OCI-M2 (cell line): ENCODE results near the gene TERT.
"Not testable (repeated sequence)": the region's sequence is repeated elsewhere in the genome, so short reads cannot be mapped to it uniquely, and the experiment has no call there.

Experiments used
- DNase-seq: peaks from one replicate; lab custom pipeline; 2025; ENCODE audit not compliant: unreplicated experiment; lab: John Stamatoyannopoulos, UW

The TERT gene

GRCh38 chr5:1297243-1297642 is 2.4 kb upstream of the TERT start:
- no peak for DNase-seq

- DNase-seq, result no peak
These were observed 776 bp upstream of the TERT start for GRCh38 chr5:1295650-1296037.

GRCh38 chr5:1294206-1294834 is 548 bp downstream of the TERT start:
- no peak for DNase-seq

GRCh38 chr5:1293416-1294205 is 1.3 kb downstream of the TERT start:
- DNase-seq, result no peak

- no peak for DNase-seq
These were observed 1.9 kb downstream of the TERT start for GRCh38 chr5:1292846-1293415.

- DNase-seq, result no peak
These were observed 2.7 kb downstream of the TERT start for GRCh38 chr5:1292139-1292538.

GRCh38 chr5:1291611-1292080 is 3.2 kb downstream of the TERT start:
- no peak for DNase-seq

- DNase-seq, result not testable (repeated sequence)
These were observed 3.9 kb downstream of the TERT start for GRCh38 chr5:1290956-1291355.

- not testable (repeated sequence) for DNase-seq
These were observed 5.3 kb downstream of the TERT start for GRCh38 chr5:1289559-1289958.

GRCh38 chr5:1288439-1289335 is 6.2 kb downstream of the TERT start:
- DNase-seq, result no peak

- DNase-seq, result no peak
These were observed 9.0 kb downstream of the TERT start for GRCh38 chr5:1285883-1286291.

GRCh38 chr5:1285141-1285540 is 9.7 kb downstream of the TERT start:
- no peak for DNase-seq

- DNase-seq, result not testable (repeated sequence)
These were observed 10.4 kb downstream of the TERT start for GRCh38 chr5:1284336-1284970.

- DNase-seq, result not testable (repeated sequence)
These were observed 11.2 kb downstream of the TERT start for GRCh38 chr5:1283729-1284041.

GRCh38 chr5:1282993-1283728 is 11.7 kb downstream of the TERT start:
- not testable (repeated sequence) for DNase-seq

GRCh38 chr5:1282131-1282992 is 12.5 kb downstream of the TERT start:
- DNase-seq, result no peak

GRCh38 chr5:1281038-1281882 is 13.6 kb downstream of the TERT start:
- DNase-seq, result no peak
